Endometrial microvascular endothelial cells (primary cell): ENCODE data around the gene SLC51A. TPM values are rescaled to one million over a fixed set of nuclear protein-coding genes. Genes with fewer than 3 reads are reported as not detected.

ENCODE experiments used
- in situ Hi-C: cut with HindIII; loops from 2 replicates; pipeline ENCODE4 v1.10.0; 2017; ENCODE audit warnings: low sequenced_read_pairs, low pct_unique_long_range_greater_than_20kb; ENCODE audit errors: inconsistent ontology term
- total RNA-seq: library from RNA; depleted of rRNA; stranded (reverse); fragments of >200 nt; gene quantifications from one replicate; pipeline ENCODE4 v1.2.3, GENCODE V29; 2015; ENCODE audit errors: inconsistent ontology term

The SLC51A gene
- total RNA-seq, 1 donor from 2014 or later = not detected

- in situ Hi-C loops = no loop called here
Observed at GRCh38 chr3:196268284-196269163, 52.2 kb downstream of the SLC51A start.

- in situ Hi-C loops = no loop called here
Observed at GRCh38 chr3:196270499-196270898, 54.2 kb downstream of the SLC51A start.

DNA sequence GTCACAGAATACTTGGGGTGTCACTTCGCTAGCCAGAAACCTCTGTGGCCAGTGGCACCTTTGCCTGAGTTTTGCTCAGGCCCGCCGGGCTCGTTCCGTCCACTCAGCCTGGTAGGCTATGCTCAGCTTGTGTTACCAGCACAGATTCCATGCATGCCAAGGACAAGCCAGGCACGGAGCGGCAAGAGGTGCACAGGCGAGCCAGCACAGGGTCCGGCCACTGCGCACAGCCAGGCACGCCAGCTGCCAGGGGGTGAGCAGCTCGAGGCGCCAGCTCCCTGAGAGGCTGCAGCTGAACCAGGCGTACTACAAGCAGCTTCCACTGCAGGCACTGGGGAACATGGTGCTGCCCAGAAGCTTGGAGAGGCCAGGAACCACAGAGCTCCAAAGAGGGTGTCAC is 56.5 kb downstream of the SLC51A start:
- in situ Hi-C loops = no loop called here

DNA sequence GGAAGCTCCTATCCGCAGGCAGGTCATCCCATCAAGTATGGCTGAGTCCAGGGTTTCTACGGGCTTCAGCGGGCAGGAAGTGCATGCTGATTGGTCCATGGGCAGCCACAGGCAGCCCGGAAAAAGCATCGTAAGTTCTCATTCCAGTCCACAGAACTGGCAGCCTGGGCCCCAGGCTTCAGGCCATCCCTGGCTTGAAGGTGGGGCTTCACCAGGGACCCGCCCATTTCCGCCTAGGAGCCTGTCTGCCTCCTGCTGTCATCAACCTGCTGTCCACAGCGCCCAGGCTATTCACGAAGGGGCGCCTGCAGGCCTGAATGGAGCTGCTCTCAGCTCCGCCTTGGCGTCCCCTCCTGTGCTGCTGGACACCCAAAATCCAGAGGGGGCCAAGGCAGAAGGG is 57.3 kb downstream of the SLC51A start:
- in situ Hi-C loops = no loop called here

GRCh38 chr3:196274585-196274984 is 58.3 kb downstream of the SLC51A start:
- in situ Hi-C loops = no loop called here

DNA sequence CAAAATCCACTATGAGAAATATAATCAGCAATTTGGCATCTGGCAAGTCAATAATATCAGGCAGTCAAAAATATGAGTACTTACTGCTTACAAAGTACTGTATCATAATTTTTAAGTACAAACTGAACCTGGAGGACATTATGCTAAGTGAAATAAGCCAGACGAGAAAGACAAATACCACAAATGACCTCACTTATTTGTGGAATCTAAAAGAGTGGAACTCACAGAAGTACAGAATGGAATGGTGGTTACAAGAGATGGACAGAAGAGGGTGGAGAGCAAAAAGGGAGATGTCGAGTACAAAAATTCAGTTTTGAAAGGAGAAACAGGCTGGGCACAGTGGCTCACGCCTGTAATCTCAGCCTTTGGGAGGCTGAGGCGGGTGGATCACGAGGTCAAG is 58.8 kb downstream of the SLC51A start:
- in situ Hi-C loops = no loop called here

DNA sequence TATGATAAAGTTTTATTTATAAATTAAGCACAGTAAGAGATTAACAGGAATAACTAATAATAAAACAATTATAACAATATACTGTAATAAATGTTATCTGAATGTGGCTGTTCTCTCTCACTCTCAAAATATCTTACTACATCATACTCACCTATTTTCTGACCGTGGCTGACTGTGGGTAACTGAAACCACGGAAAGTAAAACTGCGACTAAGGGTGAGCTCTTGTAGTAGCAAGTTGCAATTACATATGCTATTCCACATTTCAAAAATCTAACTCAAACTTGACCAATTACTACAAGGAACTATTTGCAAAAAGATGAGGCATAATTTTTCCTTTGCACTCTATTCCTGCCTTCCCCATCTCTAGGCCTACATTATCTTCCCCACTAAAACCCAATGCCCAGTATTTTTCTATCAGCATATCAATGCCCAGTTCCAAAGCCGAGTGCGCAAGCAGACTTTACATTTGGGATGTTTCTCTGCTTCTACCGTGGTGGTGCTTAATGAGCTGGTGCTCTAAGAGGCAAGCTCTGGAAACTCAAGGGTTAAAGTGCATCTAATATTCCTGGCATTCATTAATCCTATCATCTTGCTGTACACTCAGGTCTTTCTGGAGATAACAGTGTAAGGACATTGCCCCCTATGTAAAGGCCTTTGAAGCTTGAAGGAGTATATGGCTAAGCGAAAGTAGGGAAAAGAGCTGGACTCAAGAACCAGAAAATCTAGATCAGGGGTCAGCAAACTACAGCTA is 64.5 kb downstream of the SLC51A start:
- in situ Hi-C loops = no loop called here

DNA sequence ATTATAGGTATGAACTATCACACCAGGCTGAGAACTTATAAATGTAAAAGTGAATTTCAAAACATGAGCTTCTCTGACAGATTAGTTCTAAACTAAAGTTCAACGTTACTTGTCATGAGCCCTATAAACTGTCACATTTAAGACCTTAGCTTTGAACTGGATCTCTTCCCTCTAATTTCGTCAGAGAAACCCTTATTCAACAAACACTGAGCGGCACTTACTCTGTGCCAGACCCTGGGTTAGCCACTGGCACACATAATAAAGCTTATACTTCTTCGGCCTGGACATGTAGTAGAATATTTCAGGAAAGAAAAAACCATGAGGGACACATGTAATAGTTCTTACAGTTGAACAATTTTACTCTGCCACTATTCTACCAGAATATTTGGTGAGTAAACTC is 65.6 kb downstream of the SLC51A start:
- in situ Hi-C loops = no loop called here

Other genes with a start within 250 kb of the SLC51A start
- 83.1 TPM for gene TFRC, start 134.4 kb upstream of the SLC51A start, total RNA-seq
- not detected for gene ZDHHC19, start 5.1 kb upstream of the SLC51A start, total RNA-seq
- gene PCYT1A, start 71.2 kb downstream of the SLC51A start, total RNA-seq = 89.9 TPM
- gene DYNLT2B, start 101.7 kb downstream of the SLC51A start, total RNA-seq = 5.0 TPM
- gene TM4SF19, start 121.9 kb downstream of the SLC51A start, total RNA-seq = not detected
- gene UBXN7, start 215.9 kb downstream of the SLC51A start, total RNA-seq = 12.6 TPM